K562 (cell line): Measurements from ENCODE around the gene U2SURP. TPM values are rescaled to one million over a fixed set of nuclear protein-coding genes. Genes with fewer than 3 reads are reported as not detected.
A peak's percentile ranks its signal among the peaks of the same experiment; 100 is the strongest.

Experiments
- CBFA2T3 ChIP-seq: fragments of 450-650 bp; IDR thresholded peaks from 2 replicates; pipeline ENCODE4 v1.6.1; 2017
- CEBPG ChIP-seq, 3 experiments: fragments of 200-800 bp in 1 of 3; sonication (Bioruptor generic) in 1 of 3; sonication (generic) in 1 of 3; formaldehyde crosslinking in 1 of 3; IDR thresholded peaks in 2 of 3; conservative IDR thresholded peaks in 1 of 3; 2 replicates each; pipeline versions ENCODE4 v1.6.1 to v1.8.0; 2016 to 2022; ENCODE audit warnings: missing compliant biosample characterization in 2 of 3, missing genetic modification characterization in 2 of 3, mild to moderate bottlenecking in 1 of 3, missing genetic modification reagents in 1 of 3
- EHMT2 ChIP-seq: fragments of 450-650 bp; IDR thresholded peaks from 2 replicates; pipeline ENCODE4 v1.6.1; 2018; ENCODE audit warnings: antibody characterized with exemption
- HDAC6 ChIP-seq: IDR thresholded peaks from 2 replicates; pipeline ENCODE4 v1.6.1; 2012; ENCODE audit warnings: low read depth, mild to moderate bottlenecking, control low read depth, inconsistent platforms, low read length, moderate library complexity
- HMGN3 ChIP-seq: IDR thresholded peaks from 2 replicates; pipeline ENCODE4 v1.6.1; 2011; ENCODE audit warnings: borderline replicate concordance, low read depth, mild to moderate bottlenecking, mixed read lengths, low read length; ENCODE audit not compliant: insufficient read length; ENCODE audit errors: extremely low read depth
- JUND ChIP-seq, 2 experiments: IDR thresholded peaks; 2 replicates in 1 of 2; 3 replicates in 1 of 2; pipeline ENCODE4 v1.6.1; 2011; ENCODE audit warnings: borderline replicate concordance in 2 of 2, low read depth in 2 of 2, low read length in 2 of 2, improper control_type of control experiment in 1 of 2, missing biosample characterization in 1 of 2, missing genetic modification characterization in 1 of 2, missing genetic modification reagents in 1 of 2
- MAZ ChIP-seq, 2 experiments: fragments of 450-650 bp in 1 of 2; sonication (generic) in 1 of 2; formaldehyde crosslinking; IDR thresholded peaks in 1 of 2; conservative IDR thresholded peaks in 1 of 2; 2 replicates each; pipeline versions ENCODE4 v1.4.0 to v1.5.0; 2020; ENCODE audit warnings: mild to moderate bottlenecking in 1 of 2, missing genetic modification reagents in 1 of 2
- MYC ChIP-seq, 2 experiments: fragments of 250-450 bp in 1 of 2; sonication (Bioruptor Pico) in 1 of 2; IDR thresholded peaks; 2 replicates each; pipeline versions ENCODE4 v1.5.1 to v1.6.1; 2012 to 2021; ENCODE audit warnings: low read depth in 2 of 2, borderline replicate concordance in 1 of 2, improper control_type of control experiment in 1 of 2, low read length in 1 of 2, mild to moderate bottlenecking in 1 of 2, moderate library complexity in 1 of 2
- PRDM10 ChIP-seq: fragments of 450-650 bp; IDR thresholded peaks from 2 replicates; pipeline ENCODE4 v1.6.1; 2018; ENCODE audit not compliant: partially characterized antibody
- RBM15 ChIP-seq: fragments of 200-400 bp; formaldehyde crosslinking; IDR thresholded peaks from 2 replicates; pipeline ENCODE4 v1.6.1; 2018; ENCODE audit warnings: mild to moderate bottlenecking, low read length, moderate library complexity; ENCODE audit not compliant: insufficient read depth
- SAFB2 ChIP-seq: fragments of 200-400 bp; formaldehyde crosslinking; IDR thresholded peaks from 2 replicates; pipeline ENCODE4 v1.6.1; 2018; ENCODE audit warnings: borderline replicate concordance, low read length, low read depth, moderate library complexity; ENCODE audit not compliant: severe bottlenecking
- SMAD3 ChIP-seq: fragments of 450-650 bp; formaldehyde crosslinking; conservative IDR thresholded peaks from 2 replicates; pipeline ENCODE4 v1.4.0; 2020; ENCODE audit warnings: mild to moderate bottlenecking
- VEZF1 ChIP-seq: fragments of 200-800 bp; sonication (Bioruptor generic); IDR thresholded peaks from 2 replicates; pipeline ENCODE4 v1.6.1; 2017; ENCODE audit warnings: missing genetic modification characterization, missing compliant biosample characterization
- ZNF778 ChIP-seq: fragments of 450-650 bp; formaldehyde crosslinking; IDR thresholded peaks from 2 replicates; pipeline ENCODE4 v1.4.0; 2020; ENCODE audit warnings: mild to moderate bottlenecking, moderate library complexity
- polyA plus RNA-seq, 8 experiments: library from polyadenylated mRNA; depleted of rRNA in 4 of 8; stranded (reverse) in 5 of 8; unstranded in 3 of 8; fragments of >200 nt; fragmentation: Nextera tagmentation in 2 of 8; fragmentation: Illumina TruSeq in 1 of 8; extraction: Ambion mirVana in 2 of 8; extraction: Trizol in 1 of 8; gene quantifications; 2 replicates each; pipeline versions ENCODE4 v1.2.1 to v1.2.3, GENCODE V29; 2011 to 2014; ENCODE audit warnings: inconsistent platforms in 1 of 8, missing spikeins in 1 of 8
- total RNA-seq, 7 experiments: library from RNA; depleted of rRNA in 6 of 7; stranded (reverse); fragments of >200 nt in 6 of 7; fragmentation: Illumina TruSeq in 2 of 7; extraction: Trizol in 2 of 7; gene quantifications; 2 replicates each; pipeline versions ENCODE4 v1.2.1 to v1.2.3, GENCODE V29; 2011 to 2021; ENCODE audit warnings: low replicate concordance in 1 of 7
- TF ChIP-seq, protein P1 (sequence below): sonication (generic); formaldehyde crosslinking; IDR thresholded peaks from 2 replicates; pipeline ENCODE4 v1.8.1; 2023; ENCODE audit warnings: mild to moderate bottlenecking, missing genetic modification reagents, moderate library complexity
- TF ChIP-seq, protein P2 (sequence below): fragments of 450-650 bp; formaldehyde crosslinking; IDR thresholded peaks from 2 replicates; pipeline ENCODE4 v1.4.0; 2020; ENCODE audit warnings: mild to moderate bottlenecking, moderate library complexity

Gene U2SURP
- total and polyA plus RNA-seq, 9 of the 15 experiments (the other 6 are each of a cell fraction or from before 2014, with no cell fraction given), result 128 to 322 (median 191) TPM

DNA sequence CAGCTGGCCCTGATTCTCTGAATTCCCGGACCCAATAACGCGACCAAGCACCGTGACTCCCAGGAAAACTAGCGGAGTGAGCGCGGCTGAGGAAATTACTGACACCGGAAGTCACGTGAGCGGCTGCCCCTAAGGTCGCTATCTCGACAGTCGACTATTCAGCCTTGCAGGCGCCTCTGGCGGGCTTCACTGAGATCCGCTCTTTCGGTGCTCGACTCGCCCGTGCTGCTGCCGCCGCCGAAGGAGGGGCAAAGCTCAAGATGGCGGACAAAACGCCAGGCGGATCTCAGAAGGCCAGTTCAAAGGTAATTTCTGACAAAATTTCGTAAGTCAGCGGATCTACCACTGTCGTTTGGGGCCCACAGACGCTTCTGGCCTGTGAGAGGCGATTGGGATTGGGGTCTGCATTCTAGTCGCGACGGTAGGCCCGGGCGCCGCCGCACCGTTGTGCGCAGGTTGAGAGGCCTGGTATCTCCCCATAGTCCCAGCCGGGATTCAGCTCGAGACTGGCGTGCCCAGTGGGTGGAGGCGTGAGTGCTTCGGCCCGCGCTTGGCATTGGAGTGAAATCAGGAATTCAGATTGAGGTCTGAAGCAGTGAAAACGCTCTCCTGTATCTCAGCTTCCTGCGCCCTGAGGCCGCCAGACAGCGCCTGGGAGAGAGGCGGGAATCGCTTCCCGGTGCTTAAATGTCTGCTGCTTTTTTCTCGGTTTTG, at the start of gene U2SURP (continued):
- TF ChIP-seq VEZF1 (CRISPR knock-in tag), result peak; percentile 78
- TF ChIP-seq, protein P1, sequence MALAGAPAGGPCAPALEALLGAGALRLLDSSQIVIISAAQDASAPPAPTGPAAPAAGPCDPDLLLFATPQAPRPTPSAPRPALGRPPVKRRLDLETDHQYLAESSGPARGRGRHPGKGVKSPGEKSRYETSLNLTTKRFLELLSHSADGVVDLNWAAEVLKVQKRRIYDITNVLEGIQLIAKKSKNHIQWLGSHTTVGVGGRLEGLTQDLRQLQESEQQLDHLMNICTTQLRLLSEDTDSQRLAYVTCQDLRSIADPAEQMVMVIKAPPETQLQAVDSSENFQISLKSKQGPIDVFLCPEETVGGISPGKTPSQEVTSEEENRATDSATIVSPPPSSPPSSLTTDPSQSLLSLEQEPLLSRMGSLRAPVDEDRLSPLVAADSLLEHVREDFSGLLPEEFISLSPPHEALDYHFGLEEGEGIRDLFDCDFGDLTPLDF, result peak; percentile 97
- no peak for TF ChIP-seq ZNF778
- TF ChIP-seq, protein P2, sequence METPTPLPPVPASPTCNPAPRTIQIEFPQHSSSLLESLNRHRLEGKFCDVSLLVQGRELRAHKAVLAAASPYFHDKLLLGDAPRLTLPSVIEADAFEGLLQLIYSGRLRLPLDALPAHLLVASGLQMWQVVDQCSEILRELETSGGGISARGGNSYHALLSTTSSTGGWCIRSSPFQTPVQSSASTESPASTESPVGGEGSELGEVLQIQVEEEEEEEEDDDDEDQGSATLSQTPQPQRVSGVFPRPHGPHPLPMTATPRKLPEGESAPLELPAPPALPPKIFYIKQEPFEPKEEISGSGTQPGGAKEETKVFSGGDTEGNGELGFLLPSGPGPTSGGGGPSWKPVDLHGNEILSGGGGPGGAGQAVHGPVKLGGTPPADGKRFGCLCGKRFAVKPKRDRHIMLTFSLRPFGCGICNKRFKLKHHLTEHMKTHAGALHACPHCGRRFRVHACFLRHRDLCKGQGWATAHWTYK (CRISPR knock-in tag), result peak; percentile 90
- no peak for TF ChIP-seq RBM15
- TF ChIP-seq SAFB2, result no peak
- TF ChIP-seq CEBPG (CRISPR knock-in tag; IDR thresholded peaks at IDR 0.05), result no peak
- TF ChIP-seq CEBPG (tag; conservative IDR thresholded peaks at IDR 0.05 in 1 of 2, IDR thresholded peaks at IDR 0.05 in 1 of 2), result no peak
- TF ChIP-seq MYC (IDR thresholded peaks at IDR 0.05; ENCODE audit: low read depth, low read length), result peak; percentile 91
- TF ChIP-seq MYC (CRISPR knock-in tag; IDR thresholded peaks at IDR 0.05; ENCODE audit: borderline replicate concordance, low read depth), result no peak; the same call in 1 of the 2 replicates
- peak; percentile 82 for TF ChIP-seq JUND (IDR thresholded peaks at IDR 0.05; ENCODE audit: borderline replicate concordance, low read depth, low read length)
- peak; percentile 69; the same call in 1 of the 3 replicates for TF ChIP-seq JUND (tag; IDR thresholded peaks at IDR 0.05; ENCODE audit: borderline replicate concordance, low read depth, low read length)
- TF ChIP-seq HDAC6, result no peak
- TF ChIP-seq CBFA2T3, result peak; percentile 13; the same call in 1 of the 2 replicates
- TF ChIP-seq PRDM10, result no peak
- TF ChIP-seq MAZ (CRISPR knock-in tag; conservative IDR thresholded peaks at IDR 0.05 in 1 of 2, IDR thresholded peaks at IDR 0.05 in 1 of 2), result peak; percentile 83 to 88
- TF ChIP-seq SMAD3 (CRISPR knock-in tag), result no peak
- peak; percentile 68 for TF ChIP-seq HMGN3
- no peak for TF ChIP-seq EHMT2
